HG03558 (cell line): Measurements from ENCODE around the gene KTN1.

Experiments
- ATAC-seq: cut with Tn5 transposase; IDR thresholded peaks from one replicate; pipeline ENCODE4 v1.9.1; 2021; ENCODE audit warnings: moderate number of reproducible peaks; ENCODE audit not compliant: unreplicated experiment; ENCODE audit errors: extremely low read depth

The KTN1 gene

DNA sequence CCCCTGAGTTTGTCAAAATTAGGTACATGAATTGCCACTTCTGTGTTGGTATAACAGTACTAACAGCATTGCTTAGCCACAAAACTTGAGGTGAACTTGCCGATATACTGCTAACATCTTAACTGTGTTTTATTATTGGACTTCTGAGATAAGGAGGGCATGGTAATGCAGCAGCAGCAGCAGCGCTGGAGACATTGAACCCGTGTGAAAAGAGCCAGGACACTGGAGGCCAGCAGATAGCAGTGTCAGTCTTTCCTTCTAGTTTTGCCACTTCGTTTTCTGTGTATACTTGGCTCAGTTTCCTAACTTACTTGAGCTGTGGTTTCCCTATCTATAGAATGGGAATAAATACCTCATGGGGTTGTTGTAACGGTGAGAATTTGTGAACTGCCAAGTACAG is 82.7 kb downstream of the KTN1 start:
- ATAC-seq, result no peak

DNA sequence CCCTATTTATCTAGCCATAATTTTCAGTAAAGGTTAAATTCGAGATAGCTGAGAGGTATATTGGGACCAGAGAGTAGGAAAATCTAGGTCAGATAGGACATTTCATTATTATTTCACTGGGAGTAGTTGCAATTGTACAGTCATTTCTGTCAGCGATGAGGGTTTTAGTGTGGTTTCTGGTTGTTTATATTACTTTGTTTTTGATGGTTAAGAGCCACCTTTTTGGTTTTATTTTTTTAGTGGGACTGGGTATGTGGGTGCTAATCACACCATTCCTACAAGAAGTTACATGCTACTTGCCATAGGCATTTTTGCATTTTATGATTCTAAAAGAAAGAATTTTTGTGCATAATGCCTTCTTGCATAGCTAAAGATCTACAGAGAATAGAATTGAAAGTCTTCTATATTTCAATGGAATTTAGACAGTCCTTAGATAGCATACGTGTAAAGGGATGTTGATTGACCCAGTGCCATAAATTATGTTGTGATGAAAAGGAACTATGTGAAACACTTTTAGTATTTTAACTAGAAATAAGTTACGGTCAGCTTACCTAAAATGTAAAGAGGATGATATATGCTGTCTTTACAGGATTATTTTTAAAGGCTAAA is 85.2 kb downstream of the KTN1 start:
- peak; percentile 56 for ATAC-seq

DNA sequence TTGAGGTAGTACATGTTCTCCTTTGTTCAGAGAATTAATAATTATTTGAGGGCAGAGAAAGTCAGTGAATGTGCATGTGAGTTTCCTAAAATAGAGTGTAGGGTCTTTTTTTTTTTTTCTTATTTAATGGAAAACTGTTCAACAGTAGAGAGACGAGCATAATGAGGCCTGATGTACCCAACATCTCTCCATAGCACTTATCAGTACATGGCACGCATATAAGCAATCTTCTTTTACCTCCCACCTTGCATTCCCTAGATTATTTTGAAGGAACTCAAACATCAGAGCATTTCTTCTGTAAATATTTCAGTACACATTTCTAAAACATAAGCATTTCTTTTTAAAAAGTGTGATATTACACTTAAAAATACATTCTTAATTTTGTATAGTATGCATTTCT is 87.8 kb downstream of the KTN1 start:
- no peak for ATAC-seq

DNA sequence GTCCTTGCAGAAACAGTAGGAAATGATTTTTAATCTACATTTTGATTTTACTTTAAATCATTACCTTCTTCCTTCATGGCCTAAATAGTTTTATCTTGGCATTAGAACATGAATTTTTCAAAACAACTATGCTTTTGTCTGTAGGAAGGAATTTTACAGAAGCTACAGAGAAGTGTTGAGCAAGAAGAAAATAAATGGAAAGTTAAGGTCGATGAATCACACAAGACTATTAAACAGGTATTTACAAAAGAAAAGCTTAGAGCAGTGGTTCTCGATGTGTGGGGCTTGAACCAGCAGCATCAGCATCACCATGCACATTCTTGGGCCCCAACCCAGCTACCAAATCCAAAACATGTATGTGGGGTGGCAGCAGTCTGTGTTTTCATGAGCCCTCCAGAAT is 91.6 kb downstream of the KTN1 start:
- no peak for ATAC-seq

DNA sequence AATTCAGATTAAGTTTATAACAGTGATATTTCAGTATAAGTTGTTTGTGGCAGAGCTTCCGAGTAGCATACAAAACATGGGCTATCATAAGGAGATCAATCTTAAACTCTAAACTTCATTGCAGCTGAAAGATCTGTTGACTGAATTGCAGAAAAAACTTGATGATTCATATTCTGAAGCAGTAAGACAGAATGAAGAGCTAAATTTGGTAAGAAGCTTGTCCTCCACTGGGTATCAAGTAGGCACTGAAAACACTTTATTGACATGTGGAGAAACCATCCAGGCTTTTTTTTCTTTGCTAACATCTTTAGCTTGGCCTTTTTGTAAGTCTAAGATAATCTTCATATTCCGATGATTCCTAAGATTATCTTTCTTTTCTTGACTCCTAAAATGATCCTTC is 93.0 kb downstream of the KTN1 start:
- no peak for ATAC-seq

DNA sequence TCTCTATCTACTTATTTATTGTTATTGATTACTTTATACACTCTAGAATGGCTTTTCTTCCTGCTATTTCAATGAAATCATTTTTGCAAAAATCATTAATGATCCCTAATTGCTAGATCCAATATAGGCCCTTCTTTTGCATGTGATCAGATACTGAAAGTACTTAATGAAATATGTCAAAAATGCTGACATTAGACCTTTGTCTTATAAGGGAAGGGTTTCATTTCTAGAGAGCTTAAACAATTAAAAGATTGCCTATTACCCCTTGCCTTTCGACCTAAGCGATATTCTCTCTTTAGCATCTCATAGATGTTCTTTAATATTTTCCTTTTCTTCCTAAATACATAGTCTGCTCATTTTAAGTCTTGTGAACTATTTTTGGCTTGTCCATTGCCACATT is 101.1 kb downstream of the KTN1 start:
- no peak for ATAC-seq

DNA sequence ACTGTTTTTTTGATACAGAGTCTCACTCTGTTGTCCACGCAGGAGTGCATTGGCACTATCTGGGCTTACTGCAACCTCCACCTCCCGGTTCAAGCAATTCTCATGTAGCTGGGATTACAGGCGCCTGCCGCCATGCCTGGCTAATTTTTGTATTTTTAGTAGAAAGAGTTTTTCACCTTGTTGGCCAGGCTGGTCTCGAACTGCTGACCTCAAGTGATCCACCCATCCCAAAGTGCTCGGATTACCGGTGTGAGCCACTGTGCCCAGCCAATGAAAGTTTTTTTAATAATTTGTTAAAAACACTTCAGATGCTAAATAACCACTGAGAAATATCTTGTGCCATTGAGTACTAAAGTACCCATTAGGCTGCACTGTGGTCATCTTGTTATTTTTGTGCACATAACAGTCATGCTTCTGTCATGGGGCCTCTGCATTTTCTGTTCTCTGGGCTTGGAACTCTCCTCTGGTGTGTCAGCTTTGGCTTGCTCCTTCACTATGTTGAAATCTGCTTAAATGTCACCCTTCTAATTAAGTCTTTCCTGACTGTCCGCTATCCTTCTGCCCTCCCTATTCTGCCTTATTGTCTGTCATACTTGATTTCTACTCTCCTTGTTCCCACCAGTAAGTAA is 105.1 kb downstream of the KTN1 start:
- no peak for ATAC-seq

DNA sequence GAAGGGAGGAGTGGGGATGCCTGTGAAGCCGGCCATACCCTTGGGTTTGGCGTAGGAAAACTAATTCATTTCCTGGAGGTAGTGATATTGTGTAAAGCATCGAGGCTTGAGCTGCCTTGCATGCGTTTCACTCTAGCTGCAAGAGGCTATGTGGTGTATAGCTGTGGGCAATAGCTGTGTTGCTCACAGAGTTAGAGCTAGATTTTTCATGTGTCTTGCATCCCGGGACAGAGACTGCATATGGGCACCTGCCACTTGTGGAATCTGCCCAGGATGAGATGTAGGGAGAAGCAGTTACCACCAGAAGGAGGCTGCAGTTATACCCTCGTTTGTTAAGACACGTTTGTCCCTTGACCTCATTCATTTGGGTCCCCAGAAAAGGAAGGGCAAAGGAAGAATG is 106.7 kb downstream of the KTN1 start:
- no peak for ATAC-seq

DNA sequence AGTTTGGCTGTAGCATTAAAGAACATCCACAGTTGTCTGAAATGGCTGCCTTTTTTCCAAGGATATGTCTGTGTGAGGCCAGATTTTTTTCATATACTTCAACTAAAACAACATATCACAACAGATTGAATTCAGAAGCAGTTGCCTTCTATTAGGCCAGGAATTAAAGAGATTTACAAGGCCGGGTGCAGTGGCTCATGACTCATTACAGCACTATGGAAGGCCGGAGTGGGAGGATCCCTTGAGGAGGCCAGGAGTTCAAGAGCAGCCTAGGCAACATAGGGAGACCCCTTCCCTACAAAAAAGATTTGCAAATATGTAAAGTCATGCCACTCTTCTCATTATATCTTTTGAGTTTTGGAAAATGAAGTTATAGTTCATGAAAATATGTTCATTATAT is 108.6 kb downstream of the KTN1 start:
- no peak for ATAC-seq

DNA sequence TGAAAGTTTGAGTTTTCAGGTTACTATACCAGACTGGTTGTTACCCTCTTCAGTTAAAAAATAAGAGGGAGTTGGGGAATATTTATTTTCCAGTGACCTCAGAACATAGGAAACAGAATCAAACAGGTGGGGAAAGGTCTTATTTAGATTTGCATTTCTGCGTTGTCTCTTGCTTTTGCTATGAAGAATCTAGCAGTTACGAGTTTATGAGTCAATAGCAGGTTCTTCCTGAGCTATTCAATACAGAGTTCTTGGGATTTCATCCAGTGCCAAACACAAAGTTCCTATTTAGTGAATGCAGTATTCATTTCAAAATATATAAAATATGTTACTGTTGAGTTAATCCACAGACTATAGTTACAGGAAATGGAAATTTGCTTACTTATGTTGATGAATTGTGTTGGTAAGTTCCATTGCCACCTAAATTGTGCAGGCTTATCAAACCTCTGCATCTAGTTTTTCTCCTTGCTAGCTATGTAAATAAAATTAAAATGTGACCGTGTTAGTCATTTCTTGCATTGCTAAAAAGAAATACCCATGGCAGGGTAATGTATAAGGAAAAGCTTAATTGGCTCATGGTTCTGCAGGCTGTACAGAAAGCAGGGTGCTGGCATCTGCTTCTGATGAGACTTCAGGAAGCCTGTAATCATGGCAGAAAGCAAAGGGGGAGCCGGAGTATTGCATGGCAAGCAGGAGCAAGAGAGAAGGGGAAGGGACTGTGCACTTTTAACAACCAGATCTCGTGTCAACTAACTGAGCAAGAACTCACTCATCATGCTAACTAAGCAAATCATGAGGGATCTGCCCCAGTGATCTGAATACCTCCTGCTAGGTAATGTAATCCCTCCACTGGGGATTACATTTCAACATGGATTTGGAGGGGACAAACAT is 110.2 kb downstream of the KTN1 start:
- no peak for ATAC-seq

DNA sequence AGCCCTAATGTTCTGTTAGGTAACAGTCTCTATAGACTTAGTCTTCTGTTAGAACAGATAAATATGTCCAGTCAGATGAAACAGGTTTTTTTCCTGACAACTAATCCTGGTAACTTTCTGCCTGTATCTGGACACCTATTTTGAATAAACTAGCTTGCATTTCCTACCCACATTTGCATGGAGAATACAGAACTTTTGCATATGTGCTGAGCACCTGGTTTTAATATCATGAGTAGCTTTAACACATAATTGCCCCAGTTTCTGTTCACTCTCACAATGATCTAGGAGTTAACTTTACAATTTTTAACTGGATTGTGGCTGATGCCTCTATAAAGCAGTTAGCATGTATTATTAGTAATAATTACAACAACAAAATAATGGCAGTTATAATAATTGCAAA is 111.7 kb downstream of the KTN1 start:
- ATAC-seq, result no peak

DNA sequence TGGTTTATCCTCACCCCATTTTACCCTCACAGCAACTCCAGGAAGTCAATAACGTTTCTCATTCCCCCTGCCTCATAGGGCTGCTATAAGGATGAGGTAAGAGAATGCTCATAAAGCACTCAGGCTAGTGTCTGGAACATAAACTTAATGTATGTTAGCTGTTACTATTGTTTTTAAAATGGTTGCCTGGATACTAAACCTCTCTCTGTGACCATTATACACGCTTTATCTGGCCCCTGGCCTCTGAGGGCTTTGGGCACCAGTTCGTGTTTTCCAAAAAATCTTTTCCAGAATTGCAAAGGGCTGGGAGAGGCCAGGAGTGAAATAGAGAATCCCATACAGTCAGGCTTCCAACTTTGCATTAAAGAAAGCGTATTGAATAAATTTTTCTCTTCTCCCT is 113.9 kb downstream of the KTN1 start:
- ATAC-seq, result no peak

DNA sequence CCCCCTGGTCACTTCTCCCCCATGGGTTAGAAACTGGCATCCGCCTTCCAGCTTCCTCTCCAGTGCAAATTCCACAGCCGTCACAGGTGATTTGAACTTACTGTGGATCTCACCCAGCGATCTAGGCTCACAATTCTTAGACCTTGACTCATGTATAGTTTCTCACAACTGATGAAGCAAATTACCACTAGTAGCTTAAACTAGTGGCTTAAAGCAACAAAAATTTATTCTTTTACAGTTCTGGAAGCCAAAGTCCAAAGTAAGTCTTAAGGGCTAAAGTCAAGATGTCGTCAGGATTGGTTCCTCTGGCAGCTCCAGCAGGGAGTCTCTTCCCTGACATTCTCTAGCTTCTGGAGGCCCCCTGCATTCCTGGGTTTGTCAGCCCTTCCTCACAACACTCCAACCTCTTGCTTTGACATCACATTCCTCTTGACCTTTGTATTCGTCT is 117.4 kb downstream of the KTN1 start:
- ATAC-seq, result no peak

DNA sequence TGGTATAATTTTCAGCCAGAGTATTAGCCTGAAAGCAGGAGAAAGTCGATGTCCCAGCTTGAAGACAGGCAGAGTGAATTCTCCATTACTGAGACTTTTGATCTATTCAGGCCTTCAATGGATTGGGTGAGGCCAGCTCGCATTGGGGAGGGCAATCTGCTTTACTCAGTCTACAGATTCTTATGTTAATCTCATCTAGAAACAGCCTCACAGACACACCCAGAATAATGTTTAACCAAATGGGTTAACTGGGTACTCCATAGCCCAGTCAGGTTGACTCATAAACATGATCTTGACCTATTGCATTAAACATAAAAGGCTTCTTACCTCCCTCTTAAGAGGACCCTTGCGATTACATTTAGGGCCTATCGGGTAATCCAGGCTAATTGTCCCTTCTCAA is 118.0 kb downstream of the KTN1 start:
- no peak for ATAC-seq

DNA sequence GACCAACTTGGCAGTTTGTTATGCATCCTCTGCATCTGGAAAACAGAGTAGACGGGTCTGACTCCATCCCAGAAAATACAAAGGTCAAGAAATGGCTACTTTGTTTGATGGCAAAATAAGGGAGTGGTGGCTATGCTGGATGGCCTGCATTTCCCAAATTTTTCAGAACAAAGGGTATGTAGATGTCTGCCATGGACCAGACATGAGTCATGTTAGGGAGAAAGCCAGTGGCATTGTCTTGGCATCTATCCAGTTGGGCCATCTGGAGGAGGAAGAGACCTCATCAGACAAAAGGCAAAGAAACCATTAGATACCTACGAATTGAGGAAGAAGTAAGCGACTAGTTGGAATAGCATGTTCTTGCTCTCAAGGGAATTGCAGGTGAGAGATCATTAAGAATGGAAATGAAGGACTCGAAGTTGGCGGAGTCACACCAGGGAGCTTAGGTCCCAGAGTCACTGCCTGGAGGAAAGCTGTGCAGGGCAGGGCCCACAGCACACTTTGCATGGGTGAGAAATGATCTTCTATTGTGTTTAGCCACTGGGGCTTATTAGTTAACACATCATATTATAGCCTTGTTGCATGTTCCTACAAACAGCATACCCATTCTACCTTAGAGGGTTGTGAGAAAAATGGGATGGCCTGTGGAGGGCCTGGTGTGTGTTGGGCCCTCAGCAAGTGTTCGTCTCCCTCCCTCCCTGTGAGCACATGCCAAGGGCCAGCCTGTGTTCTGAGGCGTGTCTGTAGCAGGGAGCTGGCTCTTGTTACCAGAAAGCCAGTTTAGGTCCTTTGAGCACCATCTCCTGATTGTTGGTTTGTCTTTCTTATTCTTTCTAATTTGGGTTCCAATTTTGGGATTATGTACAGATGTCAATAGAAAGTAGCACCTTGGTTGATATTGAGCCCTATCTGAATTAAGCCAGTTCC is 119.4 kb downstream of the KTN1 start:
- no peak for ATAC-seq

DNA sequence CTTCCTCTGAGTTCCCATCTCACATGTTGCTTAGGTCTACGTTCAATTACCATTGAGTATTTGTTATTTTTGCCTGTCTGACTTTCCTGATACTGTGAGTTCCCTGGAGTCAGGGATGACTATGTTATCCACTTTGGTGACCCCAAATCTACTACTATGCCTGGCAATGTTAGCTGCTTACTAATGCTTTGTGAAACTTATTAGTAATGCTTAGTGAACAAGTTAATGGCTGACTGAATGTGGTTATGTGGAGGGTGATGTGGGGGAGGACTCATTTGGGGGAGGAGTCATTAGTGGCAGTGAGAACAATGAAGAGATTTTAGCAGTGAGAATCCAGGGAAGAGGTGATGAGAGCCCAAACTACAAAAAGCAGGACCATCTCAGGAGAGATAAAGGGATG is 121.6 kb downstream of the KTN1 start:
- peak; percentile 96 for ATAC-seq

DNA sequence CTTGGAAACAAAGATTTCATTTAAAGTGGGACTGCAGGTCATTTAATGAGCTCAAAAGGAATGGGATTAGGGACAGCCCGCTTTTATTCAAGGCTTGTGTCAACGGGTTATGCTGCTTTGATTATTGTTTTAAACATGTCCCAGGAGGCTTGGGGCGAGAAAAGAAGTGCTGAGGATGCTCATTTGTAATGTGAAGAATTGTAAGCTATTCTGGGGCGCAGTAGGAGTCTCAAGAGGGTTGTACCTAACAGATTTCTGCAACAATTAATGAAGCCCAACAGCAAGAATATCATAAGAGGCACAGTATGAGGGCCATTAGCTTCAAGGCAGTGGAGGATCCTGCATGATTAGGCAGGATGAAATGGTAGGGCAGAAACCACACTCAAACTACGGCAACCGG is 122.5 kb downstream of the KTN1 start:
- ATAC-seq, result no peak

DNA sequence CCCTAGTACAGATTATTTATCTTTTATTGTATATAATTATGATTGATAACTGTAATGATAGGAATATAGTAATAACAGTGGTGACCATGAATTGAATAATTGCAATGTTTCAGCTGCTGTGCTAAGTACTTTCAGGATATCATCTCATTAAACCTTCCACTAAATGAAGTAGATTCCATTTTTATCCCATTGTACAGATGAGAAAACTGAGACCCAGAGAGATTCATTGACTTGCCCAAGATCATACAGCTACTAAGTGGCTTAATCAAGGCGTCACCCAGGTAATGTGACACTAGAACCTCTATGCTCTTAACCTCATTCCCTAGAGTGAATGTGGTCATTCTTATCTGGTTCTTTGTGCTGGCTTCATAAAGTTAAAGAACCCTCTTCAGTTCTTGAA is 124.6 kb downstream of the KTN1 start:
- no peak for ATAC-seq

DNA sequence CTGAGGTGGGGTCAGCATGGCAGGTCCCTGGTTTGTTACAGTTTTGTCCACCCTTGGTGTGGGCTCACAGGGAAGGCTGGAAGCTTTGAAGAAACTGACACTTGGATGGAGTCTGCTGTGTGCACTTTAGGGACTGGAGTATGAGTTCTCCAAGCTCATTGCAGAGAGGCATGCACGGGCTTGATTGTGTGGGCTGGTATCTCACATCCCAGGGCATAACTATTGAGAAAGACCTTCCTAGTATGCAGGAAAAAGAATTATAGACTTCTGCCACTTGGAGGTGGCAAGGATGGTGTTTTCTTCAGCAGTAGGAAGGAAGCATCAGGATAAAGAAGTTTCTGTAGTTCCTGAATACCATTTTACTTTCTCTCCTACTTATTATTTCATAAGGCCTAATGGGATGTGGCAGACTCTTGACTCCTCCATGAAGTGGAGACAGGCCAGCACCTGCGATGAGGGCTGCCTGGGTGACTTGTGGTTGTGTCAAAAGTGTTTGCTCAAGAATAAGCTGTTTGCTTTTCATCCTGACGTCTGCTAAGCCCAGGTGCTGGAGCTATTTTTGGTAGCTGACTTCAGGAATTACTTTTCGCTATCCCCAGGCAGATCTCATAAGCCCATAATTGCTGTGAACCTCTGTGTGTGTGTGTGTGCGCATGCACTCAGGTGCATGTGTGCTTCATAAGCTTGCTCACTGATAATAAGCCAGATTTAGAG is 125.8 kb downstream of the KTN1 start:
- ATAC-seq, result no peak

DNA sequence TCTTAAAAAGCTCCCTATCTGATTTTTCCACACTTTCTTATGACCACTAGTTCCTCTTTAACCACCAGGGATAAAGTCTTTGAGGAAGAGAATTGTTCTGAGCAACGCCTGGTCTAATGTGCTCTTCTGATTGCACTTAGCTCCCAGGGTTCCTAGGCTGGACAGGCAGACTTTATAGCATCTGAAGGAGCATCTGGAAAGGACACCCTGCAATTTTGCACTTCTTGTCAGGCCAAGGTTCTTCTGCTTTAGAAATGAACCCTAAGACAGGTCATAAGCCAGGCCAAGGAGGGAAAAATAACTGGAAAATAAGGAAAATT is 126.3 kb downstream of the KTN1 start:
- no peak for ATAC-seq
